HG02678 (cell line): ENCODE results near the gene LHFPL3.
"Not testable (repeated sequence)": the region's sequence is repeated elsewhere in the genome, so short reads cannot be mapped to it uniquely, and the experiment has no call there.

ENCODE experiments used
- ATAC-seq: cut with Tn5 transposase; IDR thresholded peaks from one replicate; pipeline ENCODE4 v1.9.1; 2021; ENCODE audit warnings: mild to moderate bottlenecking, moderate library complexity; ENCODE audit not compliant: unreplicated experiment

LHFPL3 gene

GRCh38 chr7:104328296-104328969 lies at the start of gene LHFPL3:
Gene LHFPL3, plus strand, starts transcription at chr7:104328603.
- ATAC-seq: no peak

- ATAC-seq: not testable (repeated sequence)
These were observed 46.7 kb upstream of the LHFPL3 start for GRCh38 chr7:104281685-104282084.

DNA sequence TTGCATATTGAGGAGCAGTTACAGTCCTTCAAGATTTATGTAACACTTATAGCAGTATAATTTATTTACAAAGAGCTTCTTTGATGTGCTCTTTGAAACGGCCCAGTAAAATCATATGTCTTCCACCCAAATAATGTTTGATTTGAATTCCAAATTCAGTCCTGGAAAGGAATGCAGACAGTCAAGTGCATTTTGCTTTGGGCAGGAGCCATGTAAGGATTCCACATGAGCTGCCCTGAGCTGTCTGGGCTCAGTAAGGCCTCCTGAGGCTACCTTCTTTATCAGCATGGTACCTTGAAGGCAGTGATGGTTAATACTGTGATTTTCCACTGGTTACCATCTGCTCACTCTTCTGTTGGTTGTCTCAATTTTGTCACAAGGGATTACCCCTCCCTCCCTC lies 41.6 kb upstream of the LHFPL3 start:
- ATAC-seq: no peak

- no peak for ATAC-seq
These were observed 40.3 kb upstream of the LHFPL3 start for GRCh38 chr7:104288137-104288536.

DNA sequence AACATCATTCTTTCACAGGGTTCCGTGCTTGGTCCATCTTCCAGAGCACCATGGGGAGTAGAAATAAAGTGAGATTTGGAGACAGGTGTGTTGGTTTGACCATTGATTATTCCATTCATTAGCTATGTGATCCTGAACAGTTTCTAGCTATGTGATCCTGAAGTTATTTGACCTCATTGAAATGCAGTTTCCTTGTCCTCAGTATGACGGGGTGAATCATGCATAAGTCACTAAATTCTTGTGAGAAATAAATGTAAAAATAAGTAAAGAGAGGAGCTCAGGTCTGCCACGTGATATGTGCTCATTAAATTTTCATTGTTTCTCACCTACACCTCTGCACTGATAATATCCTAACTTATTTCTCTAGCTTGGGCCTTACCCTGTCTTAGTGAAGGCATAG lies 34.1 kb upstream of the LHFPL3 start:
- ATAC-seq: no peak

DNA sequence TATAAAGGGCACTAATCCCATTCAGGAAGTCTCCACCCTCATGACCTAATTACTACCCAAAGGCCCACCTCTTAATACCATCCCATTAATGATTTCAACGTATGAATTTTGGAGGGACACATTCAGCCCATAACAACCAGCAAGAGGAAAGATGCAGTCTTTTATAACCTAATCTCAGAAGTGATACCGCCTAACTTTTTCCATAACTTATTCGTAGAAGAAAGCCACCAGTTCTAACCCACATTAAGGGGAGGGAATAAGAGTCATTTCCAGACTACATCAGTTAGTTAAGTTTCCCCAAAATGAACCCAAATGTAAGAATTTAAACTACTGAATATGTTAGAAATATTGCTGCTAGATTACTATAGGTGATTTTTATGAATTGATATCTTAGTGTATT lies 32.1 kb upstream of the LHFPL3 start:
- no peak for ATAC-seq

- no peak for ATAC-seq
These were observed 31.5 kb upstream of the LHFPL3 start for GRCh38 chr7:104296900-104297299.

DNA sequence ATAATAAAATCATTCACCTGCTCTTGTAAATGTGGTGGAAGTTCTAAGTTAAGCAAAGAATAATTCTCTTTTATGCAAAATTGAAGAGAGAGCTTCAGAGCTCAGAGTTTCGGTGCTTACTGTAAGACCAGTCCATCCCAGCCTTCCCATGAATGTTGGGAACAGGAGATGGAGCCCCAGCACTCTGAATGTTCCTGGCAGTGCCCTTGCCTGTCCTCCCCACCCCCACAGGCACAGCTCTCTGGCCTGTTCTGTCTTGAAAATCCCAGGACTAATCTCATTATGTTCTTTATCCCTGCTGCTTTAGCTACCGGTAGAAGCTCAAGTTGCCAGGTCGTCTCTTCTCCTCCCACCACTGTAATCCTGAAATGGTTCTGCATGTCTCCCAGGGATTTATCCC lies 29.1 kb upstream of the LHFPL3 start:
- ATAC-seq: no peak

GRCh38 chr7:104299777-104300176 lies 28.6 kb upstream of the LHFPL3 start:
- ATAC-seq: no peak

- no peak for ATAC-seq
These were observed 21.6 kb upstream of the LHFPL3 start for GRCh38 chr7:104306793-104307192.

GRCh38 chr7:104317948-104318629 lies 10.3 kb upstream of the LHFPL3 start:
- no peak for ATAC-seq

DNA sequence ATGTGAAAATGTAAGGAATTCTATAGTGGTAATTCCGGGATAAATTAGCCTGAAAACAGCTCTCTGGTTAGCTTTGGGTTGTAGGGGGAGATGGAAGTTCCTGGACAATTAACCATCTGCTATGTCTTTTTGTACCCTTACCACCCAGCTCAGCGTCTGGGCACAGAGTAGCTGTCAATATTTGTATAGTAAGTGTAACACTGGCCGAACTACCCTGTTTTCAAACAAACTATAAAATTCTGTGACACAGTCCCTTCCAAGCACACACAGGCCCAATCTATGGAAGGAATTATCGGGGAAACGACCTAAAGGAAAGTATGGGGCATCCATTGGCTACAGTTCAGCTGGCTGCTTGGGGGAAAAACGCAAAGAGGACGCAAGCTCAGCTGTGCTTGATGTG lies 869 bp upstream of the LHFPL3 start:
- no peak for ATAC-seq

- no peak for ATAC-seq
These were observed 486 bp upstream of the LHFPL3 start for GRCh38 chr7:104327938-104328295.

- no peak for ATAC-seq
These were observed 795 bp downstream of the LHFPL3 start for GRCh38 chr7:104328970-104329825.

DNA sequence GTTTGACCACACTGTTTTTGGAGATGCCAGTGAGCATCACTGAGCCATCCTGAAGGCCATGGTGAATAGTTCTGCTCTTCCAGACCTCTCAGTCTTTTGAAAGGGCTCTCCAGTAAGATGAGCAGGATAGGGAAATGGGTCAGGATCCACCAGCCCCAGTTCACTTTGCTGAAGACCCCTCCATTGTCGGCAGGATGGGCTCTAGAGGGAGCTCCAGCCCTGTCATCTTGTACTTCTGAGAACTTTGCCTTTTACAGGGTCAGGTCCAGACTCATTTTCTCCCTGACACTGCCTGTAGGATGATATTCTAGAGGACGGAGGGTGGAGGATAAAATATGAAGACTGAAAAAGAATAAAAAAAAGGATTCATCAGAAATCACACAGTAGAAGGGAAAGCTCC lies 13.1 kb downstream of the LHFPL3 start:
- ATAC-seq: no peak

- ATAC-seq: no peak
These were observed 24.3 kb downstream of the LHFPL3 start for GRCh38 chr7:104352736-104353135.

DNA sequence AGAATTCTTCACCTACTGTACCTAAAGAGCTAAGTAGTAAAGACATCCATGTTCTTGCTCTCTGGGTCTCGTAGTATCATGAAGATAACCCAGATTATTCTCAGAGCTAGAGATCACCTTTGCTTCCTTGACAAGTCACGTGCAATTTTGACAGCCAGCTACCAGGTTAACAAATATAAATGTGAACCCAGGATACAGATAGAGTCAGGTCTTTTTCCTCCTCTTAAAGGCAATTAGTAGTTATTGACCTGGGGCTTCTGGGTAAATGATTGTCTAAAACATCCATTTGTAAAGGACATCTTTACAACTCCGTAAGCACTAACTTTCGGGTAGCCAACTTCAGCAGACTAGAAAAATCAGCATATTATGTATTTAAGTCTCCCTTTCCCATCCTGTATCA lies 28.8 kb downstream of the LHFPL3 start:
- no peak for ATAC-seq

GRCh38 chr7:104358446-104359132 lies 30.2 kb downstream of the LHFPL3 start:
- no peak for ATAC-seq

- no peak for ATAC-seq
These were observed 34.4 kb downstream of the LHFPL3 start for GRCh38 chr7:104362756-104363155.

DNA sequence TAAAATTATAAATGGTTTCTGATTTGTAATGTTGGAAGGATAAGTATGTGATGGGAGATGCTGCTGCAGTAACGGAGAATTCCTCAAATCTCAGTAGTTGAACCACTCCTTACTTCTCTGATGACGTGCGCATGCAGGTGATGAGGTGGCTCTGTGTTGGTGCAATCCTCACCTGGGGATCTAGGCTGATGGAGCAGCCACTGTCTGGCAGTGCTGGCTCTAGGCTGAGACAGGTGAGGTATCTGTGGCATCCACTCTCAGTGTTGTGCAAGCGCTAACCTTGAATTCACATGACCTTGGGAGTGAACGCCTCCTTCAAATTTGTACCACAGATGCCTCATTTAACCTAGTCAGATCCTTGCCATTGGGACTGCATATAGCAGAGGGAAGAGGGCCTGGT lies 35.0 kb downstream of the LHFPL3 start:
- no peak for ATAC-seq

GRCh38 chr7:104366390-104366789 lies 38.0 kb downstream of the LHFPL3 start:
- no peak for ATAC-seq
